Fibroblast of mammary gland (primary cell): ENCODE results near the gene MTSS2.

Experiments used
- DNase-seq: peaks from one replicate; pipeline ENCODE4 v3.0.0-alpha.2; 2010; ENCODE audit warnings: low read depth
- H3K4me3 ChIP-seq: 2 replicates; pipeline ENCODE4 v1.5.1; 2011; ENCODE audit warnings: low read depth, mild to moderate bottlenecking, low read length, moderate library complexity; ENCODE audit not compliant: control insufficient read depth
- CTCF ChIP-seq: conservative IDR thresholded peaks from 2 replicates; pipeline ENCODE4 v1.5.1; 2011; ENCODE audit warnings: low read depth, low read length, inconsistent platforms; ENCODE audit not compliant: control insufficient read depth, insufficient read depth

Gene MTSS2

GRCh38 chr16:70728150-70728549 is 42.3 kb upstream of the MTSS2 start:
- no peak for DNase-seq
- no peak for TF ChIP-seq CTCF
- no peak overlapping the region for H3K4me3 ChIP-seq

- no peak for TF ChIP-seq CTCF
- H3K4me3 ChIP-seq = no peak overlapping the region
- DNase-seq = no peak
Observed at GRCh38 chr16:70726892-70727361, 41.1 kb upstream of the MTSS2 start.

GRCh38 chr16:70725912-70726828 is 40.3 kb upstream of the MTSS2 start:
- no peak for TF ChIP-seq CTCF
- H3K4me3 ChIP-seq = no peak overlapping the region
- DNase-seq = no peak

- no peak for TF ChIP-seq CTCF
- DNase-seq = no peak
- H3K4me3 ChIP-seq = no peak overlapping the region
Observed at GRCh38 chr16:70725024-70725911, 39.4 kb upstream of the MTSS2 start.

- no peak overlapping the region for H3K4me3 ChIP-seq
- DNase-seq = no peak
- TF ChIP-seq CTCF = no peak
Observed at GRCh38 chr16:70724146-70725023, 38.5 kb upstream of the MTSS2 start.

GRCh38 chr16:70723740-70724145 is 37.9 kb upstream of the MTSS2 start:
- no peak for TF ChIP-seq CTCF

More at GRCh38 chr16:70723740-70724145, 37.9 kb upstream of the MTSS2 start:
- DNase-seq = no peak
- no peak overlapping the region for H3K4me3 ChIP-seq
